RKO (cell line): Measurements from ENCODE around the gene ADARB2.

Experiments used
- DNase-seq: peaks from one replicate; pipeline ENCODE4 v3.0.0-alpha.2; 2016; ENCODE audit warnings: low spot score

The ADARB2 gene

GRCh38 chr10:1315178-1315577 is 422.1 kb downstream of the ADARB2 start:
- DNase-seq: no peak

DNA sequence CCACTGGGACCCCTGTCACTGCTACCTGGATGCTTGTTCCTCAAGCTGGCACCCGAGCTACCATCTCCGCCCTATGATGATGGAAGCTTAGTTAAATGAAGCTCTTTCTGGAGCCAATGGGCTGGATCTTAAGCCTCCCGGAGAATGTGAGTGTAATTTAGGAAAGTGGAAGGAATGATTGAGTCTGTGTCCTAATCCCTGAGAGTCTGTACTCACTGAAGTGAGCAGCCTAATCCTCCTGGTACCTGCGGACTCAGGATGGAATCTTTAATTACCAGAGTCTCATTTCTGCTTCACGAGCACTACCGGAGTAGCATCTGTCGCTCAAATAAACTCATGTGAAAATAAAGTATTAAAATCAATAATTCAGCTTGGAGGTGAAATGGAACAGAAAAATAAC is 425.6 kb downstream of the ADARB2 start:
- DNase-seq: no peak

GRCh38 chr10:1310271-1310789 is 427.0 kb downstream of the ADARB2 start:
- DNase-seq: no peak

DNA sequence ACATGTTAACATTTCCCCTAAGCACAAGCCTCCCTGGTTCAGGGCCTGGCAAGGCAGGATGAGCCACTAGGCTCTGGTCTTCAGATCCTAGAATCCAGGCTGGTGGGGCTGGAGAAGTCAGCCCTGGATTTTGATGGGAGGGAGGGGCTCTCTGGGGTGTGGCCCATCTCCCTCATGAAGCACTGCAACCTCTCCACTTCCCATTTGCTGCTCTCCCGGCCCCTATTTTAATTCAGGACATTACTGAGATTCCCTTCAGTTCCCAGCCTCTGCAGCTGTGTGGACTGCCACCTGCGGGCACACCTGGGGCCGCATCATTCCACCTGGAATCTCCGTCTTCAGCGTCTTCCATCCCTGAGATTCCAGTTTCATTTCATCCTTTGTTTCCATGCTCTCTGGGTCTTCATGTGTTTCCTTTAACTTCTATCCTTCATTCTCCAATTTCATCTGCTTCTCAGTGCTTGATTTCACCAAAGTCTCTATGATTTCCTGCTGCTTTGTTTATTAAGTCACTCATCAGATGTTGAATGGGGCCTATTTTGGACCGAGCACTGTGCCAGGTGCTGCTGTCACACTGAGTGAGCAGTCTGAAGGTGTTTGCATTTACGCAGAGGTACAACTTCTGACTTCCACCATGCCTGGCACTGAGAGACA is 427.6 kb downstream of the ADARB2 start:
- DNase-seq: no peak

- DNase-seq: no peak
Observed at GRCh38 chr10:1308962-1309616, 428.2 kb downstream of the ADARB2 start.

DNA sequence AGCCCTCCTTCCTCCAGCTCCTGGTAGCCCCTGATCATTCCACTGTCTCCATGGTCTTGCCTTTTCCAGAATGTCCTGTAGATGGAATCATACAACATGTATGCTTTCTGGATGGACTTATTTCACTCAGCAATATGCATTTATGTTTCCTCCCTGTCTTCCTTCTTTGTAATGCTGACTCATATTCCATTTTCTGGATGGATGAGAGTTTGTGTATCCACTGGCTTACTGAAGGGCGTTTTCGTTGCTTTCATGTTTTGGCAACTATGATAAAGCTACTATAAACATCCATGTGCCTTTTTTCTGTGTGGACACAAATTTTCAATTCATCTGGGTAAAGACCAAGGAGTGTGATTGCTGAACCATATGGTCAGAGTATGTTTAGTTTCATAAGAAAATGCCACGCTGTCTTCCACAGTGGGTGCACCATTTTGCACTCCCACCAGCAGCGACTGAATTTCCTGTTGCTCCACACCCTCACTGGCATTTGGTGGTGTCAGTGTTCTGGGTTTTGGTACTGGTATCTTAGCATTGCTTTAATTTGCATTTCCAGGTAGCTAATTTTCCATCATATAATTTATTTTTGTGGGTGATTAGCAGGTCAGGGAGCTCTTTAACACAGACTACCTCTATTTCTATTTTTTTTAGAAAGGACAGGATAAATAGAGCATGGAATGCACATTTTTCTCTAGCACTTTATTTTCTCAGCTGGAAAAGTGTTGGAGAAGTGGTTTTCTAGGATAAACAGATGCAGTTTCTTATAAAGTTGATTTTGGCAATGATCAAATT is 429.0 kb downstream of the ADARB2 start:
- no peak for DNase-seq

DNA sequence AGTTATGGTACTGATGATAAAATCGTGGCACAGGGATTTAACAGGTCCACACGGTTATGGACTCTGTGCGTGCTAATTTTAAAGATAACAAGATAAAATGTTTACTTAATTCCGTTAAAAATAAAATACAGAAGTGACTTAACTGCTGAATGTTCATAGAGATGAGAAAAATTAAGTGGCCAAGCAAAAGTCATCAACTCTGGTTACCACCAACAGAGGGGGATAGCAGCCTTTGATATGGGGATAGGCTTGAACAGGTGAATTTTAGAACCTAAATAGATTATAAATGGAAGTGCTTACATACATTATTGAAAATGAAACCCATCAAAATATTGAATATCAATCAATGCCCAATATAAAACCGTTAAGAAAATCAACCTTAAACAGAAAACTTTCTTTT is 436.2 kb downstream of the ADARB2 start:
- no peak for DNase-seq

DNA sequence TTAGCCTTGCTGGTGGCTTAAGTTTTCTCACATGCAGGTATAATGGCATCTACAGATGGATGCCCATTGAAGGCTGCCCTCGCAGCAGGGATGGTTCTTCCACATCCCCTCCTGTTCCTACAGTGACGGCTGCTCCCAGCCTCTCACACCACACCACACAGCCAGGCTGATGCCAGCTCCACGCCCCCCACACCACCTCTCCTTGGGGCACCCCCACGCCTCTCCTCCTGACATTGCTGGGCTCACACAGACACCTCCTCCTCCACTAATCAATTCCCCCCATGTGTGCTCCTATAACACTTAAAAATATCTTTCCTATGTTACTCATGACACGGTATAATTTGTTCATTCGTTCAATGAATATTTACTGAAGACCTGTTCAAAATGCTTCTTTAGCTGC is 437.1 kb downstream of the ADARB2 start:
- DNase-seq: no peak

DNA sequence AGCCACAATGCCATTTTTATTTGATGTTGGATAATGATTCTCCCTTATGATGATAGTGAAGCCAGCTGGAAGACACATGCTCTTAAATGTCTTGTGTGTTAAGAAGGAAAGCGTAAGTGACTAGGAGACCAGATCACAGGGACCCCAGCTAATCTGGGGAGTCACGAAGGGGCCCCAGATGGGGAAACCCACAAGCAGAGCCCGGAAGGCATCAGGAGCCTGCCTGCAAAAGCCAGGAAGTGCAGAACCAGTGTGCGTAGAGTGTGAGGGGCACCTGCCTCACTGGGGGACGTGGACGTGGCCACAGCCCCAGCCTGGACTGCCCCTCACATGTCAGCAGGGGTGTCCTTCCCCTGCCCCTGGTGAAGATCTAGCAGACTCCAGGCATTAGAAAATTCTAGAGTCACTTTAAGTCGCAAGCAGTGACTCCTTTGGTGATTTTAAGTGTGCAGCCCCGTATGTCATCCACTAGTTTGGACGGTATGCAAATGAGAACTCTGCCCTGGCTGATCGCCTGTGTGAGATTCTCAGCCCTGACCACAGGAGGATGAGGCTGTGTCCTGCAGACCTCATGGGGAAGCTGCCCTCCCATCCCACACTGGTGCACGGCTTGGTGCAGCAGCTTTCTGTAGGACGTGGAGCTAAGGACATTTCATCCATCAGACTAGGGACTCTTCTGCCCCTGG is 438.1 kb downstream of the ADARB2 start:
- DNase-seq: no peak

GRCh38 chr10:1297566-1298301 is 439.6 kb downstream of the ADARB2 start:
- no peak for DNase-seq

GRCh38 chr10:1295756-1296480 is 441.4 kb downstream of the ADARB2 start:
- no peak for DNase-seq

DNA sequence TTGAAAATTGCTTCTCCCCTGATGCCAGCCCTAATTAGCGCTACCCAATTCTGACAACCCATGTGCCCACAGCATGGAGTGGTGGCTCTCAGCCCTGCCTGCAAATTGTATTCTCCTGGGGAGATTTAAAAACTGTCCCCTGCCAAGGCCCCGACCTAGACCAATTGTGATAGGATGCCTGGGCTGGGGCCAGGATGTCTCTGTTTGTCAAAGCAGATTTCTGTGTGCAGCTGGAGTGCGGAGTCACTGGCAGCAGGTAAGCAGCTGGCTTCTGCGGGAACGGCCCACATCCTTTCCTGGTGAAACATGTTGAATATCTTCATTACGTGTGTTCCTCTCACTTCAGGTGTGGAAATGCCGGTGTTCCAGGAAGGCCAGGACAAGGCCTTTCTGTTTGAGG is 442.6 kb downstream of the ADARB2 start:
- no peak for DNase-seq

DNA sequence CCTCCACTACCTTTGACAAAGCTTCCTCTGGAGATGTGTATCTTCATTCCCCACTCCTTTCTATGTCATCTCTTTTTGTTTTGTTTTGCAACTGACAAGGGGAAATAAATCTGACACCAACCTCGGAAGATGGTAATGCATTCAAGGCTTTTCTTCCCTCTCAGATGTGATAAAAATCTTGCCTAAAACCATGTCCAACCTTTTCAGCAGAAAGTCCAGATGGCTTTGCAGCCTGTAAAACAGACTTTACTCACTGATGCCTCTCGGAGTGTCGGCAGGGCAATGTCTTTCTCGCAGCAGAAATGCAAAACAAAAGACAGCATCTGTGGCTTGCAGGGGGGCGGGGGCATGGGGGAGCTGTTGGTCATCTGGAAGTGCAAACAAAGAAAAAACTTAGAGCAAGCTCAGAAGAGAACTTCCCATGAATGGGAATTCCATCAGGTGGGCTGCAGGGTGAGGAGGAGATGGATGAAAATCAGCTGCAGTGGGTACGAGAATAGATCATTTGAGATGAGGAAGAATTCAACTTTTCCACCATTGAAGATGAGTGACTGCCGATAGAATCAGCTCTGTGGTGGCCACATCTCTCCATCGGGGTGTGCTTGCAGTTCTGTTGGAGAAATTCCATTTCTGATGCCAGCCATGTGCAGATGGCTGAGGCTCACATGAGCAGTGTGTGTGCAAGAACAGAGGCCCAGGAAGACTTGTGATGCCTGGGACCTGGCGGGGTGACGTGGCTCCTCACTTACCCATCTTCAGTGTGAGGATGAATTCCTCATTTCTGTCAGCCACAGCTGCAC is 443.5 kb downstream of the ADARB2 start:
- no peak for DNase-seq

GRCh38 chr10:1293157-1293556 is 444.2 kb downstream of the ADARB2 start:
- DNase-seq: no peak

GRCh38 chr10:1292611-1293031 is 444.7 kb downstream of the ADARB2 start:
- no peak for DNase-seq

- DNase-seq: no peak
Observed at GRCh38 chr10:1291178-1292090, 445.9 kb downstream of the ADARB2 start.

DNA sequence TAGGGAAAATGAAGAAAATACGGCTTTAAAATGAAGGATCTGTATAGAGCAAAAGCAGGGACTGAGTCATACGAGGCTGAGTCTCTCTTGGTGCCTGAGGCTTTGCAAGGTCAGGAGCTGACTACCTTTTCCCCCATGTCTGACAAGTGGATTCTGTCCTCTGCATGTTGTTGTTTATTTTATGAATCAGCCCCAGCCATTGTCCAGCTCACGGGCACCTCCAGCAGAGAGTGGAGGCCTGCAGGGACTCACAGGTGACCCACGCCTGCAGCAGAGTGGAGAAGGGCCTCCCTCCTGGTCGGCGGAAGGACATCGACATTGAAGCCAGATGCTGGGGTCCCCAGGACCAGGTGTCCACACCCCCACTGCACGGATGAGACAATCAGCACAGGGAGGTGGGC is 447.3 kb downstream of the ADARB2 start:
- DNase-seq: no peak

DNA sequence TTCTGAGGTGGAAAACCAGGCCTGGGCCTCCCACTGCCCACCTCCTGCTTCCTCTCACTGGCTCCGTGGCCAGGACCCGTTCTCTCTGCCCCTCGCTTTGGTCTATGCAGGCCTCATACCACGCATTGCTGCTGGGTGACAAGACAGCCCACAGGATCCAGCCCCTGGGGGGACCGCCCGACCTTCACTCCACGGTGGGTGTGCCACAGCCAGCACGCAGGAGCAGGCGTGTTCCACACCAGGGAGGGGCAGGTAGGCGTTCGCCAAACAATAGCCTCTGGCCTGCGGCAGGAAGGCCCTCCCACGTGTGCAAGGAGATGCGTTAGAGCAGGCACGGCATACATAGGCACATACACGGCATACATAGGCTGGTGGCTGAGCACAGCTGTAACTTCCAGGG is 447.7 kb downstream of the ADARB2 start:
- no peak for DNase-seq

GRCh38 chr10:1287971-1288401 is 449.3 kb downstream of the ADARB2 start:
- DNase-seq: no peak
